Kidney (tissue), 14 donors: ENCODE results near the gene FASTK. TPM values are rescaled to one million over a fixed set of nuclear protein-coding genes. Genes with fewer than 3 reads are reported as not detected.
A peak's percentile ranks its signal among the peaks of the same experiment; 100 is the strongest.

Source experiments
- DNase-seq, 5 donors: peaks; one replicate each; pipeline ENCODE4 v3.0.0-alpha.2; 2013 to 2020
- FAIRE-seq: peaks from 2 replicates; lab custom pipeline; 2012; peaks lifted over from hg19 to GRCh38; lab: Jason Lieb, UNC
- H3K27ac ChIP-seq, 2 donors: one replicate each; pipeline ENCODE4 v1.7.0; 2013; ENCODE audit warnings: low read depth in 2 of 2, low read length in 2 of 2, inconsistent platforms in 1 of 2
- H3K27me3 ChIP-seq: one replicate; pipeline ENCODE4 v1.7.1; 2013; ENCODE audit warnings: low read length, inconsistent platforms; ENCODE audit not compliant: control insufficient read depth, insufficient read depth
- H3K36me3 ChIP-seq, 3 donors: one replicate each; pipeline versions ENCODE4 v1.7.0 to v1.7.1; 2013; ENCODE audit warnings: low read length in 3 of 3, control low read depth in 1 of 3, inconsistent platforms in 1 of 3; ENCODE audit not compliant: insufficient read depth in 3 of 3, control insufficient read depth in 2 of 3
- H3K4me1 ChIP-seq, 3 donors: one replicate each; pipeline versions ENCODE4 v1.7.0 to v1.7.1; 2013; ENCODE audit warnings: low read length in 3 of 3, inconsistent platforms in 1 of 3, low read depth in 1 of 3; ENCODE audit not compliant: control insufficient read depth in 2 of 3, insufficient read depth in 2 of 3
- H3K4me3 ChIP-seq, 3 donors: one replicate each; pipeline versions ENCODE4 v1.7.0 to v1.8.1; 2013; ENCODE audit warnings: low read length in 3 of 3, control low read depth in 1 of 3, inconsistent platforms in 1 of 3
- H3K9ac ChIP-seq, 3 donors: one replicate each; pipeline versions ENCODE4 v1.7.0 to v1.7.1; 2013; ENCODE audit warnings: low read length in 3 of 3, control low read depth in 1 of 3, inconsistent platforms in 1 of 3
- H3K9me3 ChIP-seq, 3 donors: one replicate each; pipeline versions ENCODE4 v1.7.0 to v1.7.1; 2013; ENCODE audit warnings: low read length in 3 of 3, control low read depth in 1 of 3, inconsistent platforms in 1 of 3; ENCODE audit not compliant: control insufficient read depth in 2 of 3, insufficient read depth in 1 of 3
- intact Hi-C: fragments of 100-400 bp; cut with DNase I; formaldehyde crosslinking; loops from one replicate; pipeline ENCODE4 v1.11.1; 2022
- polyA plus RNA-seq: library from polyadenylated mRNA; stranded (reverse); fragments of 350-450 nt; fragmentation: Illumina TruSeq; extraction: RNeasy Lipid Tissue Mini Kit (QIAGEN cat#74804); gene quantifications from one replicate; pipeline ENCODE4 v1.2.3, GENCODE V29; 2014; ENCODE audit warnings: low read depth, low replicate concordance; ENCODE audit not compliant: insufficient read depth
- total RNA-seq: library from RNA; stranded (reverse); fragmentation: NEBNext Ultra II Directional; extraction: Animal tissue kit (Norgen Biotek cat#: 25700); gene quantifications from one replicate; pipeline ENCODE4 v1.2.1, GENCODE V29; 2021
- TF ChIP-seq, protein P1 (sequence below): IDR thresholded peaks from 3 replicates; pipeline ENCODE4 v1.5.1; 2012; ENCODE audit warnings: mild to moderate bottlenecking, moderate library complexity, borderline replicate concordance; ENCODE audit not compliant: insufficient read depth; ENCODE audit errors: extremely low read depth
- donor health status: control.
- donor health status: control.
- donor health status: control.
- donor health status: control.
- donor health status: control.
- donor health status: DM: yes; HTN: yes; CAD: no.
- donor health status: Normal renal cell carcinoma (clear cell type).

Gene FASTK
- total and polyA plus RNA-seq, 2 donors from 2014 or later, result 71.2 to 116 TPM

DNA sequence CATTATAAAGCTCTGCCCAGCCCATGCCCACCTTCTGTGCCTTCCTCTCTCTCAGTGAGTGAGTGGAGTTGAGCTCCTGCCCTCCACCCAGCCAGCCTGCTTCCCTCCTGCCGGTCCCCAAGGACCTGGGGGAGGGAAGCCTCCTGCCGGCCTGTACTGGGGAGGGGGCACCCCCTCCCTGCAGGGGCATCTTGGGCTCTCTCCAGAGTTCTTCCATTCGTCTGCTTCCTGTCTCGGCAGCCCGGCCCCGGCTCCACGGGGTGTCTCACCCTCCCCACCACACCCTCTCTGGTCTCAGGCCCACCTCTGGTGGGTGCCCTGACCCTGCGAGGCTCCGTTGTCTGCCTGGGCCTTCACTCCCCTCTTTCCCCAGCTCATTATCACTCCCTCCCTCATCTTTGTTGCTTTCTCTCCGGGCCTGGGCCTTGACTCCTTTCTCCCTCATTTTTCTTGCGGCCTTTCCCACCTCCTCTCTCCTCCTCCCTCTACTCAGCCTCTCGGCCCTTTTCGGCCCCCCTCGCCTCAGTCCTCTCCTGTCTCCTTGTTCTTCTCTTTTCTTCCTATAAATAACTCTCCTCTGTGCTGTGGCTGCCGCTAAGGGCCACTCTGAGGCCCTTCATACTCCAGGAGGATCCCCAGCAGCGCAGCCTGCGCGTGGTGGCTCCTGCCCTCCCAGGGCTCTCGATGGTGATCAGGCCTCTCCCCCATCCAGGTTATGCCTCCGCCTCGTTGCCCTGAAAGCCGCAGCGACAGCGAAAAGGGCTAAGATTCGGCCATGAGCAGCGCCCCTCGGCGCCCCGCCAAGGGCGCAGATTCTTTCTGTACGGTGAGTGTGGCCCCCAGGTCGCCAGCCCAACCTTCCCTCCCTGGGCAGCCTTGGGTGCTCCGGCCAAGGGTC, 19.1 kb downstream of the FASTK start:
- TF ChIP-seq, protein P1, sequence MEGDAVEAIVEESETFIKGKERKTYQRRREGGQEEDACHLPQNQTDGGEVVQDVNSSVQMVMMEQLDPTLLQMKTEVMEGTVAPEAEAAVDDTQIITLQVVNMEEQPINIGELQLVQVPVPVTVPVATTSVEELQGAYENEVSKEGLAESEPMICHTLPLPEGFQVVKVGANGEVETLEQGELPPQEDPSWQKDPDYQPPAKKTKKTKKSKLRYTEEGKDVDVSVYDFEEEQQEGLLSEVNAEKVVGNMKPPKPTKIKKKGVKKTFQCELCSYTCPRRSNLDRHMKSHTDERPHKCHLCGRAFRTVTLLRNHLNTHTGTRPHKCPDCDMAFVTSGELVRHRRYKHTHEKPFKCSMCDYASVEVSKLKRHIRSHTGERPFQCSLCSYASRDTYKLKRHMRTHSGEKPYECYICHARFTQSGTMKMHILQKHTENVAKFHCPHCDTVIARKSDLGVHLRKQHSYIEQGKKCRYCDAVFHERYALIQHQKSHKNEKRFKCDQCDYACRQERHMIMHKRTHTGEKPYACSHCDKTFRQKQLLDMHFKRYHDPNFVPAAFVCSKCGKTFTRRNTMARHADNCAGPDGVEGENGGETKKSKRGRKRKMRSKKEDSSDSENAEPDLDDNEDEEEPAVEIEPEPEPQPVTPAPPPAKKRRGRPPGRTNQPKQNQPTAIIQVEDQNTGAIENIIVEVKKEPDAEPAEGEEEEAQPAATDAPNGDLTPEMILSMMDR, result no peak
- Histone ChIP-seq H3K27ac (peak overlapping the region; percentile 11 to 30), H3K9ac (no peak overlapping the region), H3K9me3 (no peaks in the 10 kb centered on the region), H3K36me3 (peaks cover 0 to 11% (median 7%) of the 10 kb centered on the region in 3 donors), H3K27me3 (no peaks in the 10 kb centered on the region), H3K4me3 (no peak overlapping the region), H3K4me1 (peaks cover 4 to 38% (median 19%) of the 10 kb centered on the region in 3 donors)
- FAIRE-seq (no peak), DNase-seq (no peak)
- intact Hi-C loops, result no loop called here

DNA sequence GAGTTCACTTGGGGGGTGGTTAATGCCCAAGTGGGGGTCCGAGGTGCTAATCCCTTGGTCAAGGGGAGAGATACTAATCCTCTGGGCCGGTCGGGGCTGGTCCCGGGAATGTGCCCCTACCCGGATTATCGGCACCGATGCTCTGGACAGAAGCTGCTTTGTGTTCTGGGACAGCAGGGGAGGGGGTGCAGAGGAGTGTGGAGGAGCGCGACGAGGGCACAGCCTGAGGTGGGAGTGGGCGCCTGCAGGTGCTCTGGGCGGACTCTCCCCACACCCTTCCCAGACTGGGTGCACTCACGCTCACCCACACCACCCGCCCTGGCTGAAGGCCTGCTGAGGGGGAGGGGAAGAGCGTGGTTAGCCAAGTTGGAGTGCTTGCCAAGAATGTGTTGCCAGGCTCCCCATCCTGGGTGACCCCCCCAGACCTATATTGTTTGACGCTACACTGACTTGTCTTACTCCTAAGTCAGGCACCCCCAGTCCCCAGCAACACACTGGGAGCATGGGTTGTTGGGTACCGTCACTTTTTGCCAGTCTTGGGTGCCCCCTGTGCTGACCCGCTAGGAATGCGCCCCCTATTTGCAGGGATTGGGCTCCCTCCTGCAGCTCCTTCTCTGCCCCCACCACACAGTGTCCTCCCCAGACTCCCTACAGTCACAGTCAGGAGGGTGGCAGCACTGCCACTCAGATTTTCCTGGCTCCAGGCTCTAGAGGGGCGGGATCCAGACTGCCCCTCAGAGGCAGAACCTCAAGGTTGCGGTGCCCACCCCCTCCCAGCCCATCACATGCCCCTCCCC, 20.0 kb downstream of the FASTK start:
- TF ChIP-seq, protein P1, result no peak
- H3K4me1 ChIP-seq, result peaks cover 4 to 38% (median 19%) of the 10 kb centered on the region in 3 donors
- intact Hi-C loops, result no loop called here
- H3K36me3 ChIP-seq, result peaks cover 0 to 11% (median 7%) of the 10 kb centered on the region in 3 donors
- FAIRE-seq (no peak), DNase-seq (peak in 4 of 5 donors; percentile 39 to 84 (median 51))
- peak overlapping the region; percentile 26 to 95 (median 37) for H3K9ac ChIP-seq
- no peaks in the 10 kb centered on the region for H3K27me3 ChIP-seq
- peak overlapping the region; percentile 99 to 100 for H3K27ac ChIP-seq
- peak overlapping the region; percentile 56 to 93 (median 71) for H3K4me3 ChIP-seq
- no peaks in the 10 kb centered on the region for H3K9me3 ChIP-seq

DNA sequence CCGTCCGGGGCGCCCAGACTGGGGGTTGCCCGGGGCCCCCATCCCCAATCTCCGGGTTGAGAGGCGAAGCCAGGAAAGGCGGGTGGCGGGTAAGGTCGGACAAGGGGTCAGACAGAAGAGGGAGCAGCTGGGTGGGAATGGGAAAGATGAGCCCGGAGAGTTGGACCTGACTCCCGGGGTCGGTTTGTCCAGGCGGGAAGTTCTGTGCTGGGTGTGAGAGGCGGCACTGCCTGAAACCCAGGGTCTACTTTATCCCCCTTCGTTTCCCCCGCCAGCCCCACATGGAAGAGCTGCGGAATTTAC, 20.5 kb downstream of the FASTK start:
- H3K36me3 ChIP-seq, result peaks cover 0 to 6% (median 4%) of the 10 kb centered on the region in 3 donors
- DNase-seq (no peak), FAIRE-seq (no peak)
- peak overlapping the region; percentile 56 to 93 (median 71) for H3K4me3 ChIP-seq
- H3K27ac ChIP-seq, result peak overlapping the region; percentile 99 to 100
- no peaks in the 10 kb centered on the region for H3K27me3 ChIP-seq
- TF ChIP-seq, protein P1, result no peak
- H3K9me3 ChIP-seq, result no peaks in the 10 kb centered on the region
- H3K9ac ChIP-seq, result peak overlapping the region; percentile 26 to 95 (median 37)
- H3K4me1 ChIP-seq, result peaks cover 4 to 38% (median 19%) of the 10 kb centered on the region in 3 donors
- intact Hi-C loops, result no loop called here
